DND-41 (cell line): ENCODE measurements around the gene ATP2B3.

Source experiments
- CTCF ChIP-seq: IDR thresholded peaks from 2 replicates; pipeline ENCODE4 v1.5.1; 2012; ENCODE audit warnings: borderline replicate concordance, low read length, moderate library complexity, mild to moderate bottlenecking; ENCODE audit not compliant: poor library complexity, severe bottlenecking; ENCODE audit errors: extremely low read depth
- EZH2 ChIP-seq: IDR thresholded peaks from 3 replicates; pipeline ENCODE4 v1.6.1; 2012; ENCODE audit warnings: borderline replicate concordance, low read depth, mild to moderate bottlenecking, moderate library complexity, low read length, inconsistent platforms; ENCODE audit not compliant: severe bottlenecking

GRCh38 chrX:153530411-153531129, 13.1 kb downstream of the ATP2B3 start:
- TF ChIP-seq CTCF (no peak), EZH2 (no peak)
